ENCODE measurements around the gene ST3GAL5.

Gene ST3GAL5

DNA sequence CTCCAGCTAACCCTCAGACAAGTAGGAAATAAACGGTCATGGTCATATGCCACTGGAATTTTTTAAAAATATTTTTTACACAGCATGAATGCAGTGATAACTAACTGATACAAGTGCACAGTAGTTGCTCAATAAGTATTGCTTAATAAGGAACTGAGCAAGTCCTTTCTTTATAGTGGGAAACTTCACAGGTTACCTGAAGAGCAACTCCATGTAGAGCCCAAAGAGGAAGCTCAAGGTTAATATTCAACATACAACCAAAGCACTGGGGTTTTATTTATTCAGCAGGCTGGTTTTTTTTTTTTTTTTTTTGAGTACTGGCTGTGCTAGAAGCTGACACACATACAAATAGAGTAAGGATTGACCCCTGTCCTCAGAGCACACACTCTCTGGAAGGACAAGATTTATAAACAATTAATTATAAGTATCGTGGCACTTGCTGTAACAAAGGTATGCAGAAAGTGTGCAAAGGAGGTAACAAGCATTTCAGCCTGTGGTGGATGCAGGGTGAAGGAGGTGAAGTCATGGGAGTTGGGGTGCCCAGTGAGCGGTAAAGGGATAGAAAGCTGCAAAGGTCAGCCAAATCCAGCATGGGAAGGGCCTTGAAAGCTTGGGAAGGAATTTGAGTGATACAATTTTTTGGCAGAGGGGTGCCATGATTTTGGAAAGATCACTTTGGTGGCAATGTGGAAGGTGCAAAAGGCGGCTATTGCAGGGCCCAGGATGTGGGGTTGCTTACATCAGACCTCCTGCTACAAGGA lies 82.3 kb downstream of the ST3GAL5 start:
- no peak for DNase-seq (ENCODE audit: low read depth)

DNA sequence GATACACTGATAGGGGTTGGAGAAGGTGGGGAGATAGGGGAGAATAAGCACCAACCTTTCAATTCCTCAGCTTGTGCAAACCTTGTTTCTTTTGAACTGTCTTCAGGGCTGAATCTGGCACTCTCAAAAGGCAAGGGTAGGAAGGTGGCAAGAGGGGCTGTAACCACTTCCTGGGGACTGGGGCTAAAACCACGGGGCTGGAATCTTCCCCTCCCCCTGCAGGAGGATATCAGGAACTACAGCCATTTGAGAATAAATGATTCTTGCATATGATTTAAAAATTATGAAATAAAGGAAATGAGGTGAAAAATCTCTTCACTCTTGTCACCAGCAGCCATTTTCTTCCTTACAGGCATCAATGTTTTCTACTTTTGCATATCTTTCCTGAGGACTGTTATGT lies 84.2 kb downstream of the ST3GAL5 start:
- no peak for DNase-seq (ENCODE audit: low read depth)

DNA sequence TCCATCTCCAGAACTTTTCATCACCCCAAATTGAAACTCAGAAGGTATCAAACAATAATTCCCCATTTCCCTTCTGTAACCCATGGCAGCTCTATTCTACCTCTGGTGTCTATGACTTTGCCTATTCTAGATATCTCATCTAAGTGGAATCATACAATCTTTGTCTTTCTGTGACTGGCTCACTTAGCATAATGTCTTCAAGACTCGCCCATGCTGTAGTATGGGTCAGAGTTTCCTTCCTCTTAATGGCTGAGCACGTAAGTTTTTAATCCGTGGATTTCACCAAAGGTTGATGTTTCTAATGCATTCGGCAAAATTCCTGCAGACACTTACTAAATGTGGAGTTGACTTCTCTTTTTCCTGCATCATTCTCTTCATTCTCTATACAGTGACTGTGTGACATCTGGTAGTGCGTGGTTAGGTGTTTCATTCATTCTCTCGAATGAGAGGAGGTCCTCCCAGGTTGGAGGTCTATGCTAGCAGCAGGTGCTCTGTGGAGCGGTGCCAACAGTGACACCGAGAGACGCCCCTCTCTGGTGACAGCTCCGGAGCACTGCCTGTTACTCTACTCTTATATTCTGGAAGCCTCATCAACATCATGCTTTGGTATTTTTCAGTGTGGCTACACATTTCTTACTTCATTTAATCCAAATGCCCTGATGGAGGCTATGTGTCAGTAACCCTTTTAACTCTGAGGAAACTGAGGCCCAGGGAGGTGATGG lies 84.9 kb downstream of the ST3GAL5 start:
- no peak for DNase-seq (ENCODE audit: low read depth)

DNA sequence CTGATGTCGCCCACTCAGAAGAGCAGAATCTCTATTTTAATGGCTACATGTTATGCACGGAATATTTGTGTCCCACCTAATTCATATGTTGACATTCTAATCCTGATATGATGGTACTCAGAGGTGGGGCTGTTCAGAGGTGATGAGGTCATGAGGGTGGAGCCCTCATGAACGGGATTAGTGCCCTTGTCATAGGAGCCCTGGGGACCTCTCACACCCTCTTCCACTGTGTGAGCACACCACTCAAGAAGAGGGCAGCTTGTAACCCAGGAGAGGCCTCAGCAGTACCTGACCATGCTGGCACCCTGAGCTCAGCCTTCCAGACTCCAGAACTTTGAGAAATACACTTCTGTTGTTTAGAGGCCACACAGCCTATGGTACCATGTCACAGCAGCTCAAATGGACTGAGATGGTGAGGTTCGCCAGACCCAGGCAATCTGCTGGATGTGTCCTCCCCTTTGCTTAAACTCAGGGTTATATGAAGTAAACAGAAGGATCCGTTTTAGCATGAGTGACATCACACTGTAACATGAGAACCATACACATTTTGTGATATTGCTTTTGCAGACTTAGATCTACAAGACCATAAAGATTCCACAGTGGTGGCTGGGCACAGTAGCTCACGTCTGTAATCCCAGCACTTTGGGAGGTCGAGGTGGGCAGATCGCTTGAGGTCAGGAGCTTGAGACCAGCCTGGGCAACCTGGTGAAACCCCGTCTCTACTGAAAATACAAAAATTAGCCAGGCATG lies 86.3 kb downstream of the ST3GAL5 start:
- DNase-seq (ENCODE audit: low read depth), result no peak

DNA sequence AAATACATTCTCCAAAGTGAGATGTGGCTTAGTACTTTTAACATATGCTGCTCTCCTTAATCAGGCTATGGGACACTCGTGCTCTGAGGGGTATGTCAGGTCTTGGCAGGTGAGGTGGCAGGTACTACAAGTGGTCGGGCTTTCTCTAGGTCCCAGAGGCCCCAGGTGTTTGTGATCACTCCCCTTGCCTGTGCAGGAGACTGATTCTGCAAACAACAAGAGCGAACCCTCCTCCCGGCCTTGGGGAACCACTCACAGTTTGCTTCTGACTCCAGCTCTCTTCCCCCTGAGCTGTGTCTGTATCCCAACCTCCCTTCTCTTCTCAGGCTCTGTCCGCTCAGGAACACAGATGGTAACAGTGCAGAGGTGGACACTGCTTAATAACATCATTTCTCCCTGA lies 86.9 kb downstream of the ST3GAL5 start:
- no peak for DNase-seq (ENCODE audit: low read depth)

DNA sequence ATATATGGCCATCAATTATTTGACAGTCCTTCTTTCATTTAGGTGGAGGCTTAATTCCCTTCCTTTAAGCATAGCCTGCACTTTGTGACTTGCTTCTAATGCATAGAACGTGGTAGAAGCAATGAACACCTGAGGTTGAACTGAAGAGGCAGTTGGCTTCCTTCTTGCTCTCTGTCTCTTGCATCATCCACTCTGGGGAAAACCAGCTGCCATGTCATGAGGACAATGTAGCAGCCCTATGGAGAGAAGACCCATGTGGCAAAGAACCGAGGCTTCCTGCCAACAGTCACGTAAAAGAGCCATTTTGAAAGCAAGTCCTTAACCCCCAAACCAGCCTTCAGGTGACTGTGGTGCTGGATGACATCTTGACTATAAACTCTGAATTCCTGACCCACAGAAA lies 88.2 kb downstream of the ST3GAL5 start:
- no peak for DNase-seq (ENCODE audit: low read depth)

DNA sequence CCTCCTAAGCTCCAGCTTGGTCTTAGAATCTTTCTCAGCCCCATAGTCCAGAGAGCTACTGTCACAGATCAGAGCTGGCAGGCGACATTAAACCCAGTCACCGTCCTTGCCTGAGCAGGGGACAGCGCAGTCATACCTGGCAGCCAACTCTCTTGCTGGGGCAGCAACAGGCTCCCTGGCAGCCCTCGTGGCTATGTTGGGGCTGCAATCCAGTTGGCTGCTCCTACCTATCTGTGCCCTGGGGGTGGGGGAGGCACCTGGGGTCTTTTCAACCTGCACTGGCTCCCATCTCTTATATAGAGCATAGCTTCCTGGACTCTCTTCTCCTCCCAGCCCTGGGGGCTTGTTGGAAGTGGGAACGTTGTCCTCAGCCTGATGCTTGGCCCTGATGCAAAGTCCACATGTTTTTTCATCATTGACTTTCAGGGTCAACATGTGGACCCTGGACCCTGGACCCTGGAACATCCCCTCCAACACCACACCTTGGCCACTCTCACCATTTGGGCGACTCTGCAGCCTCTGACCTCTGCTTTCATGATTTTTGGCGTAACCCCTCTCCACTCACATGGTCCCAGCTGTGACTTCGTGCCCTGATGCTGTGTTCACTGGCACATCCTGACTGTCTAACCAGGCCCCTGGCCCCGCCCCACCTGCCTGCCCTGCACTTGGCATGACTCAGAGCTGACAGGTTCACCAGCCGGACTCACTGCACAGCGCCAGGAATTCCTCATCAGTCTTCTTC lies 89.4 kb downstream of the ST3GAL5 start:
- DNase-seq (ENCODE audit: low read depth), result no peak

DNA sequence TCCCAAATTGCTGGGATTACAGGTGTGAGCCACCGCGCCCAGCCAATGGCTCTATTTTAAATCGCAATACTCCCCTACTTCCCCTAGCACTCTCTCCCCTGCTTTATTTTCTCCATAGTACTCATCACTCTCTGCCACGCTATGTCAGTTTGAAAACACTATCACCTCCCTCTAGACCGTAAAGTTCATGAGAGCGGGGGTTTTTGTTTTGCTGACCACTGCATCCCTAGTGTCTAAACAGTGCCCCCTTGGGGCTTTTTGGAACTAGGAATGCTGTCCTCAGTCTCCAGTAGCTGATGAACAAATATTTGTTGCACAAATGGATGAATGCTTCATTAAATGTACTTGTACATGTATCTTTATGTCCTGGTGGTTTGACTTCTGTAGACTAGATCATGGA lies 90.9 kb downstream of the ST3GAL5 start:
- no peak for DNase-seq (ENCODE audit: low read depth)

DNA sequence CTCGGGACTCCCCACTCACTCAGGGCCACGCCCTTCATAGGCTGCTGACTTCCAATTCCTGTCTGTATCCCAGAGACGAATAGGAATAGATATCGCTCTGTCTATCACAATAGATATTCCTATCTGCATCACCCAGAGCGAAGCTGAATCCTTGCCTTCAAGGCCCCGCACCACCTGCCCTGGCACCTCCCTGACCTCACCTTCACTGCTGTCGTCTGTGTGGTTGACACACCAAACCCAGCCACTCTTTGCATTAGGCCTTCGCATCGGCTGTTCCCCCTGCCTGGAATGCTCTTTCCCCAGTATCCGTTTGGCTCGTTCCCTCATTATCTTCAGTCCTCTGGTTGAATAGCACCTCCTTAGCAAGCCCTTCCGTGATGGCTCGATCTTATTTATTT lies 91.5 kb downstream of the ST3GAL5 start:
- no peak for DNase-seq (ENCODE audit: low read depth)

DNA sequence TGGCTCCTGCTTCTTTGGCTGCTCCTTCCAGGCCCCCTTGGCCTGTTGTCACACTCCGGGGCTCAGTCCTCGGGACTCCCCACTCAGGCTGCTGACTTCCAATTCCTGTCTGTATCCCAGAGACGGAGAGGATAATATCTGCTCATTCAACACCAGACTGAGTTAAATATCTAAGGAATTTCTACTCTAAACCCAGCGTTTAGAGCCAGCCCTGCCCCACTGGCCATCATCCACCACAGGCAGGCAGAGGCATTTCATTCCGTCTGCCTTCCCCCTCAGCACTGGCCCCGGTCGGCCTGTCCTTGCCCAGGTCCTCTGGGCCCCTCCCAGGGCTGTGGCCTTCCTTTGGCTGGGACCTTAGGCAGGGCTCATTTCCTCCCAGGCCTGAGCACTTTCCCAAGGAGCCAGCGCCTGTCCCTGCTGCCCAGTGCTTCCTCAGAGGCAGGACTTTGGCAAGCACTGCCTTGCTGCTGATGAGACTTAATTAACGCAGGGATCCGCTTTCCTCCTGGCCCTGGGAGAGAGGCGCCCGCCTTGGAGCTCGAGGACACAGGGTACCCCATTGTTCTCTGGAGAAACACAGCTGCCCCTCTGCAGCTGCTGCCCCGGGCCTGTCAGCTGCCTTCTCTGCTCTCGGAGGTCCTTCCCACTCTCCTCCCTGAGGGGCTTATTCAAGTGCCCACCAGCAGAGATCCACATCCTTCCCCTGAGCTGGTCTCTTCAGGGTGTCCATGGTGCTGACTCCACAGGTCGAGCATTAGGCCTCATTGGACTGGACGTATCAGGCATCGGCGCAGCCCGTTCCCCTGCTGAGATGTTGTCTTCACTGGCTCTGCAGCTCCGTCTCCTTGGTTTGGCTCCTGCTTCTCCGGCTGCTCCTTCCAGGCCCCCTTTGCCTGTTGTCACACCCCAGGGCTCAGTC lies 92.2 kb downstream of the ST3GAL5 start:
- DNase-seq (ENCODE audit: low read depth), result no peak

DNA sequence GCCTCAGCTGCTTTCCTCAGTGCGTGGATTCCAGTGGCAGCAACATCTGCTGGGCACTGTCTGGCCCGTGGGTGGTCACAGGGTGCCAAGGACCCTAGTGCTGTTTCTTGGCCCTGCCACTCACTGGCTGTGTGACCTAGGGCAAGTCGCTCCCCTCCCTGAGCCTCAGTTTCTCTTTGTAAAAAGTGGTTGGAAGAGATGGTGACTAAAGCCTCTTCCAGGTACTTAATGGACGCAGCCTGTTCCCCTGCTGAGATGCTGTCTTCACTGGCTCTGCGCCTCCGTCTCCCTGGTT lies 92.8 kb downstream of the ST3GAL5 start:
- DNase-seq (ENCODE audit: low read depth), result no peak

DNA sequence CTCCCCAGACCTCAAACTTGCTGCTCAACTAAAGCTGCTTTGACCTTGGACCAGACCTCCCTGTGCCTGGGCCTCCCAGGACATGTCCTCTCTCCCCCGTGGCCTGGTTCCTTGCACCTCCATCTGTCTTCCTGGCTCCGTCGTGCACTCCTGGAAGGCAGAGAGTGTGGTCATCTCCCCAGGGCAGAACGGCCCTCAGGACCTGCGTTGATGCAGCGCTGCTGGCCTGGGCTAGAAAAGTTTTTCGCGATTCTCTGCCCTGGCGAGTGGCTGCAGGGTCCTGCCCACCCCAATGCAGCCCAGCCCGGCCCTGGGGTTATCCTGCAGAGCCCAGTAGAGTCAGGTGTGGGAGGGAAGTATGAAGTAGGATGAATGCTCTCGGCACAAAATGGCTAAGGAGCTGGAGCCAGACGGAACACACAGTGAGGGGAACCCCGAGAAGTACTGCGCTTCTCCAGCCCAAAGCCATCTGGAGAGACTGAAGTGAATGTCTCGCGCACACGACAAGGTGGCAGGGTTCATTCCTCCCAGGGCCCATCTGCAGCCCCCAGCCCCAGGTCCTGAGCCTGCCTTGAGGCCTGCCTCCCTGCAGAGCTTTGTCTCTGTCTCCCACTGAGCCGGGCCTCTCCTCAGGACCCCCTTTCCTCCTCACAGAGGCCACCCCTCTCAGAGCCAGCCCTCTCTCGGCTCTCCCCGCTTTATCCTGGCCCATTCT lies 93.3 kb downstream of the ST3GAL5 start:
- no peak for DNase-seq (ENCODE audit: low read depth)

DNA sequence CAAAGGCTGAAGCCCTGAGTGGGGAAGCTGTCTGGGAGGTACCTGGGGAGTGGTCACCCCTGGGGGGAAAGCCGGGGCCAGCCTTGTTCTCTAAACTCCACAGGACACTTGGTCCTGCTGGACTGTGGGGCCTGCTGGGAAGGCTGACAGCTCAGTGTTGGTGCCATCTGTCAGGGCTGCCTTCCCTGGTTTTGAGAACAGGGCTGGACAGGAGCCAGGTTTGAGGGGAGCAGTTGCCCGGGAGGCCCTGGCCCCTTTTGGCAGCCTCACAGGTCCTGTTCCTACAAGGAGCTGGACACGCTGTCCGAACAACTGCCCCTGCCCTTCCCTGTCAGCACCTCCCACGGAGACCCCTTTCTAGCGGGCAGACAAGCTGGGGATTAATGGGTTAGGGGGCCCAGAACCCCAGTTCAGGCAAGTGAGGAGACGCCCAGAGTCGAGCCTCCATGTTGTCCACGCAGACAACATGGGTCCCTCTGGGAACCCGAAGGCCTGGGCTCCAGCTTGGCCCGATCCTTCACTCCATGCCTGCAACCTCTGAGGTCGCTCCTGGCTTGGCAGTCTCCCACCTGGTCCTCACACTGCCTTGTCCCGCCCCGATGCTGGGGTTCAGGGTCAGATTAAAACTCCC lies 94.2 kb downstream of the ST3GAL5 start:
- no peak for DNase-seq (ENCODE audit: low read depth)

DNA sequence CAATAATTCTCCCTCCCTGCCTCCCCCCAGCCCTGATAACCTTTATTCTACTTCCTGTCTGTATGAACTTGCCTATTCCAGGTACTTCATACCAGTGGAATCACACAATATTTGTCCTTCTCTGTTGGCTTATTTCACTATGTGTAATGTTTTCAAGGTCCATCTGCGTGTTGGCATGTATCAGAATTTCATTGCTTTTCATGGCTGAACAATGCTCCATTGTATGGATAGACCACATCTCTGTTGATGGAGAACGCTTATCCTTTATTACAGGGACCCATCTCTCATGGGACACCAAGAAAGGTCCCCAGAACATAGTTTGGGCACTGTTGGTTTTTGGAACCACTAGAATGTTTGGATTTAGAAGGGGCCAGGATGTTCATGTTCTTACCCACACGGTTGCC lies 94.8 kb downstream of the ST3GAL5 start:
- no peak for DNase-seq (ENCODE audit: low read depth)

DNA sequence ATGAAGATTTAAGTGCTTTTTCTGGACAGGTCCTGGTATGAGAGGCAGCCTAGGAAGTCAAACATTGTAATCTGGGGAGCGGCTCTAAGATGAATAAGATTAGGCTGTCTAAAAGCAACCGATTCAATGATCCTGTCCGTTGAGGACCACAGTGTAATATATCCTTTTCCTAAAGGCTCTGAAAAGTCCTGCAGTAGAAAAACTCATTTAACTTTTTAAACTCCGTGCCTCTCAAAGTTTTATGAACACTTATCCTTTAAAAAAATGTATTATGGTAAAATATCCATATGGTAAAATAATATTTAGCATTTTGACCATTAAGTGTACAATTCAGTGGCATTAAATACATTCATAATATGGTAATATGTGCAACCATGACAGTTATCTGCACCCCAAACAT lies 95.2 kb downstream of the ST3GAL5 start:
- DNase-seq (ENCODE audit: low read depth), result no peak

DNA sequence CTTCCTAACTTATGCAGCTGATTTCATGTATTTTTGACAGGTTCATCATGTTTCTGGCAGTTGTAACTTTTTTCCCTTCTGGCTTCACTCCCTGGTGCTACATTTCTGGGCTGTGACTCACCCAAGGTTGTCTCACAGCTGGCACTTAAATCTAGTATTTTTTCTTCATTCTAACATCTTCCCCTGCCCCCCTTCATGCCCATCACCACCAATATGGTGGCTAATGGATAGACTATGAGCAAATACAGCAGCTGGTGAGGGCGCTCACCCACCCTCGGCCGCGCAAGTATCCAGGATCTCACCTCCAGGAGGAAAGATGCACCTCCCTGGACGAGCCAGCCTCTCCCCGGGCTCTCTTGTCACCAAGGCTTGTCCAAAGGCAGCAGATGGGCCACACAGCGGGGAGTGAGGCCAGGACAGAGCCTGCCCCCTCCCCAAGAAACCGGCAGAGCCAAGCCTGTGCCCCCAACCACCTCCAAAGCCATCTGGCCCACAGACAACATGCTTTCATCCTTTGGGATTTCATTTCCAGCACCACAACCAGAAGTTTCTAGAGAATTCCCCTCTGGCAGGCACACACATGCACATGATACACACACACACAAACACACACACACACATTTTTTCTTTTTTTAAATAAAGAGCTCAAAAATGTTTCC lies 95.9 kb downstream of the ST3GAL5 start:
- no peak for DNase-seq (ENCODE audit: low read depth)

DNA sequence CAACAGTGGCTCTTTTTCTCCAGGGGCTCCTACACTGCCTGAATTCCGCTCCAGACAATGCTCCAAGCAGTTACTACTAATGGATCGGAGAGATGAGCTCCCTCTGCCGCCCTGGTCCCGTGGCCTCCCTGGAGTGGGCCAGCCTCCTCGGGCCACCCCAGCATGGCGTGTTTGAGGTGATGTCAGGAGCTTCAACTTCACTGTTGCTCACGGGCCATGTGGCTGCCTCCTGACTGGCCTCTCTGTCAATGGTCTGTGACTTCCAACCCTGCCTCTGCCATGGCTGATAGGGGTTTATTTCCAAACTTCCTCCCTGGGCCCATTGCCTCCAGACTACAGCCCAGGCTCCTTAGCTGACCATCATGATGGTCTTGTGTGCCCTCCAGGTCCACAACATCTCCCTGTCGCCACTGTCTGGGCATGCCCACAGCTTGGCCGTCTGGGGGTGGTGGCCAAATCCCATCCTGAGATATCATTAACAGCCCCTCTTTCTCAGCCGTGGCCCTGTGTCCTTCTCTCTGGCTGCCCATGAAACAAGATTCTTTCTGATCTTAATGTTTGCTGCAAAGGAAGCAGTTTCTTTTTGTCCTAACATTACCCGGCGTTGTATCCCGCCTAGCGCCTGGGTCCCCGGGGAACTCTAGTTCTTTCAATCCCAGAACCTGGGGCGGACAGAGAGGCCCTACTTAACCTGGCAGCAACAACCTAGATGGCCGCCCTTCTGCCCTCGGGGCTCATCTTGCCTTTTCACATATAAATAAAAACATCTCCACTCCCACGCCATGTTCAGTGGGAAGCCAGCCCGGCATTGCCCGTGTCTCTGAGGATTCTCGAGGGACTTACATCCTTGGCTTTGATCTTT lies 96.9 kb downstream of the ST3GAL5 start:
- no peak for DNase-seq (ENCODE audit: low read depth)

DNA sequence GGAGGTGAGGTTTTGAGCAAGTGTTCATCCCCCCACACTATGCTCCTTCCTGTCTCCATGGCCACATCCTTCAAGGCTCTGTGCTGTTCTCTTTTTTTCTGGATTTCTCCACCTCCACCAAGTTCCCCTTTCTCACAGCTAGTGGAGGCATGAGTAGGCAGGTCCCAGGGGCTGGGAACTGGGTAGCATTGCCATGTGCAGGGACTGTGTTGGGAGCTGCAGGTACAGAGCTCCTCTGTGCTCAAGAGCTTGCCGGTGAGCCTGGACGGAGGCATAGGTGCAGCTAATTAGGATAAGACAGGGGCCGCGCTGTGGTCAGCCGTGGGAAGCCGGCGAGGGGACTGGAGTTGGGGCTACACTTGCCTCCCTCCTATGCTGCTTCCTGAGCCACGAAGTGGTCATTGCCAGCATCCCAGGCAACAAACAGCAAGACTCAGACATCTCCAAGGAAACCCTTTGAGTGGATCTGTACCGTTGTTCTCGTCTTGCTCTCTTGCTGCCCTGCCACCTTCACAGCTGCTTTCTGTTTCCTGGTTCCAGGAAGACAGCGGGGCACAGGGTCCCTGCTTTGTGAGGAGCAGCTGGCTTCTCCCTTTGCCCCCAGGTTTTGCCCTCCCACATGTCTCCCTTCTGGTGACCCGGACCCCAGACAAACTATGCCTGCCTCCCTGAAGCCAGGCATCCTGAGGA lies 98.1 kb downstream of the ST3GAL5 start:
- DNase-seq (ENCODE audit: low read depth), result no peak
